Glomerular visceral epithelial cell (primary cell): ENCODE results near the gene ZNF592.
A peak's percentile ranks its signal among the peaks of the same experiment; 100 is the strongest.

Experiments used
- DNase-seq: peaks from one replicate; pipeline ENCODE4 v3.0.0-alpha.2; 2016; ENCODE audit errors: extremely low spot score

ZNF592 gene

DNA sequence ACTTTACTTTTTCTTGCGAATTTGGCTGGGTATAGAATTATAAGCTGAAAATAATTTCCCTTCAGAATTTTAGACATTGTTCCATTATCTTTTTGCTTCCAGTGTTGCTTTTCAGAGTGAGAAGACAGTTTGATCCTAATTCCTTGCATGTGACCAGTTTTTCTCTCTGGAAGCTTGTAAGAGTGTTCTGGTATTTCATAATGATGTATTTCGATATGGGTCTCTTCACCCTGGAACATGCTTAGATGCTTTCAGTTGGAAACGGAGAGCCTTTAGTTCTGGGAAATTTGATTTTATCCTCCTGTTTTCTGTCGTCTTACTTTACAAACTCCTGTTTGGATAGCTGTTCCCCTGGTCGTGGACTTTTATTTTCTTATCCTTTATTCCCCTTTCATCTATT, 82.6 kb downstream of the ZNF592 start:
- no peak for DNase-seq

DNA sequence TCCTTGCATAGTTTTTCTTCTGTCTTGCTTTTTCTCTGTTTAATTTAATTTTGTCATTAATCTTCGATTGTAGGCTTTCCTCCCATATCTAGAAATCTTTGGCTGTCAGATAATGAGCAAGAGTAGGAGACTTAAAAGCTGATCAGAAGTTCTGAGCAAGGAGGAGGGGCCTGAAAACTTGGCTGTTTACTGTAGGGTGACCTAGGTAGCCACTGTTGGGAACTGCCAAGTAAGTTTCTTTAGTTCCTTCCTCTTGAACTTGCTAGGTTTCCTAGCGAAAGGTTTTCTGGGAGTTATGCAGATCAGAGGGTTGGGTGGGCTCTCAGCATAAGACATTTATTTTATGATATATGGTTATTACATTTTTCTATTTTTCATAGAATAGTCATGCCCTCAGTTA, 83.2 kb downstream of the ZNF592 start:
- no peak for DNase-seq

DNA sequence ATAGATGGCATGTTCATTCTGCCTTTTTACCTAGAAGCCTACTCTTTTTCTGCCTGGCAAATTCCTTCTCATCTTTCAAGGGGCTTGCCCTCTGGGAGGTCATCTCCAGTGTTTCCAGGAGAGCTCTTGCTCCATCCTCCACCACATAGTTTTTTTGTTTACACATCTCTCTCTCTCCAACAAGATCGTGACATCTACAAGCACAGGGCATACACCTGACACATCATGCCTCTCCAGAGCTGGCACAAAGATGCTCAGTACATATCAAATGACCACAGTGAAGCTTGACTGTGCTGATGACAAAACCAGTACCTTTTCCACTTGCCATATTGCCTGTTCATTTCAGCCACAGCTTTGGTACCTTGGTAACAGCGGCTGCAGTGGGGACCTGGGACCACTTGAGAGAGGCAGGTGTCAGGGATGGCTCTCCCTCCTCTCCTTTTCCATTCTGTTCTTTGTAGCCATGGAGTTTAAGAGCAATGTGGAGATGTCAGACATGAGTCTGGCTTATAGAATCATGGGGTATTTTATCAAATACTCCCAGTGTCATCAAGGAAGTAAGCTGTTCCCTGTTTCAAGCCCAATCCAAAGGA, 84.2 kb downstream of the ZNF592 start:
- no peak for DNase-seq

DNA sequence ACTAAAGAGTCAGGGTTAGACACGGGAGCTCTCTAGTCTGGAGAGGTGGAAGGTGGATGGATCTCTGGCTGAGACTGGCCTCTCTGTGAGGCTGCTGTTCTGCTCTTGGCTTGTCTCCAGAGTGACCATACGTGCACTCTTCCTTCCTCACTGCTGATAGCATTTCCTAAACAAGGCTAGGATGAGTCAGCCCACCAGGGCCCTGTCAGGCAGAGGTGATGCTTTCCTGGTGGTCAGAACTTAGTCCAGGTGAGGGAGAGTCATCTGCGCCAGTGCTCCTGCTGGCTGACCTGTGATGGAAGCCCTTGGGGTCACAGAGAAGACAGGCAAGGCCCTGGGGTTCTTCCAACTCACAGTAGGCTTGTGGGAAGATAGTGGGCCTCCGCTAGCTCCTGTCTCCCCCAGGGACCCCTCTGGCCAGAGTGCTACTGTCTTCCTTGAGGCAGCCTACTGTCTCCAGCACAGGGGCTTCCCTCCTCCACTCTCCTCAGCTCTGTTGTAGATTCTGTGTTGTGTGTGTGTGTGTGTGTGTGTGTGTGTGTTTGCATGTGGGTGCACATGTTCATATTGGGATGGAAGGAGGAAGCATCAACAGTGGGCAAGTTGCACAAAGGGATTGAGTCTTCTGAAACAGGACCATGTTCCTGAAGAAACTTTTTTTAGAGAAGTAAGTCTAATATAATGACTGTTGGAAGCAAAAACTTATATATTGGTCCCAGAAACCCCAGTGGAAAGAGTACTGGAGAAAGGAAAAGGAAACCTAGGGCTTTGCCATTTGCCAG, 85.2 kb downstream of the ZNF592 start:
- peak; percentile 54 for DNase-seq

DNA sequence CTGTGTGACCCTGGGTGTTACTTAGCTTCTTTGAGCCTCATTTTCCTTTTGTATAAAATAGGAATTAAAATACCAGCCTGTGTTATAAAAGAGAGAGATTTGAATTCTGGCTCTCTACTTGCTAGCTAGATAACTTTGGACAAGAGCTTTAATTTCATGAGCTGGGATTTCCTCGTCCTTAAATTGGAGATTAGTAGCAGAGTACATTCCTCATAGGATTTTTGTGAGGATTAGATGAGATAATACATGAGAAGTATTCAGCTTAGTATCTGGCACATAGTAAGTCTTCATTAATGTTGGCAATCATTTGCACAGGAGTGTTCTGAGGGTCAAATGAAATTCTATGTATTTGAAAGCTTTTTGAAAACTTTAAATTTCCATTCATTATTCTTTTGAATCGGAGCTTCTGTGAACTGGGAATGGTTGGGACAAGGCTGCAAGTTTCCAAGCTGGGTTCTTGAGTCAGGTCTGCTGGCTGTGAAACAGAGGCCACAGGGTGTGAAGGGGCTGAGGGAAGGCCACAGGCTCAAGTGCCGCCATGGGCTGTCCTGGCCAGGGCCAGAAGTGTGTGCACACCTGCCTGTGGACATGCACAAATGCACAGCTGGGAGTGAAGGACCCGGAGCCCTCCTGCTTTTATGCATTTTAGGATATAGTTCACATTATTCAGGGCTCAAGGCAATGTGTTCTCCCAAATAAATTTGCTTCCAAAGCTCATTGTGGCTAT, 86.0 kb downstream of the ZNF592 start:
- DNase-seq: no peak

DNA sequence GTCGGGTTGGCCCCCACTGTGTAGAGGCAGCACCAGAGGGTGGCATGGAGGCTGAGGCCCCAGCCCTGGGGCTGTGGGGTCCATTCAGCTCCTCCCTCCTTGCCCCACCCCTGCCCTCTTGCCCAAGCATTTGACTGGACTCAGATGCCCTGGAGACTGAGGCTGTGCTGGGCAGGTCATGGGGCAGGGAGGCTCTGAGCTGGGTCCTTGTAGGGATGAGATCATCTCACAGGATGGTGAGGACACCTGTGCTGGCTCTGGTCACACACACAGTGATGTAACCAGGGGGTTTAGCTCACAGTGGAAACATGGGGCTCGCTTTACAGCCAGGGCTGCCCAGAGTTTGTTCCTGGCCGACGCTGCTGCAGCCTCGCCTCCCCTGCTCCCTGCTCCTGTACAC, 86.6 kb downstream of the ZNF592 start:
- DNase-seq: no peak

DNA sequence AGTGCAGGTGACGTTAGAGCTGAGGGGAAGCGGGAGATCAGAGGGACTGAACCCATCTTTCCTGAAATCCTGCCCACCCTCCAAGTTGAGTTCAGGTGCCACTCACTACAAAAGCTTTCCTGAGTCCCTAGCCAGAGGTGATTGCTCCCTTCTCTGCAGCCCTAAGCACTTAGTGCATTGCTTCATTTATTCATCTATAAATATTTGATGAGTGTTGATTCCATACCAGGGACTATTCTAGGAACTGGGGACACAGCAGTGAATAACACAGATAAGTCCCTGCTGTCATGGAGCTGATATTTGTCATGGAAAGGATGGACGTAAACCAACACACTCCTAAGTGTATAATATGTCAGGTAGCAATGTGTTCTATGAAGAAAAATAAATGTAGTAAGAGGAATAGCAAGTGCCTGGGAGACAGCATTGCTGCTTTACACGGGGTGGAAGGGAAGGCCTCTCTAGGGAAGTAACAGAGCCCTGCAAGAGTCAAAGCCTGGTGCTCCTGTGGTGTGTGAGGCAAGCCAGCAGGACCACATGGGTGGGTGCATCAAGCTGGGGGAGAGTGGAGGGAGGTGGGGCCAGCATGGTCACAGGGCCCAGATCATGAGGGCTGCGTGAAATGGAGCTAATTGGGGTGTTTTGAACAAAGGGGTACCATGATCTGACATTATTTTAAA, 87.4 kb downstream of the ZNF592 start:
- DNase-seq: no peak

DNA sequence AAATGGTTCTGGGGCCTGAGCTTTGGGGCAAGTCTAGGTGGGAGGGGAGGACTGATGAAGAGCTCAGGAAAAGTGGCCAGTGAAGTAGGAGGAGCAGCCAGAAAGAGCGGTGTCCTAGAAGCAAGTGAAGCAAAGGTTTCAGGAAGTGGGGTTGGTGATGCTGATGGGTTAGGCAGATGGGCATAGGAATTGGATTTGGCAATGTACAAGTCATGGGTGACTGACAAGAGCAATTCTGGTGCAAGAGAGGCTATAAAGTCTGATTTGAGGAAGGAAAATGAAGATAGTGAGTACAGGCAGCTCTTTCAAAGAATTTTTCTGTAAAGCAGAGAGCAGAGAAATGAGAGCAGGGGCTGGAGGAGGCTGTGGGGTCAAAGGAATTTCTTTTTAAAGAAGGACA, 88.5 kb downstream of the ZNF592 start:
- DNase-seq: no peak

DNA sequence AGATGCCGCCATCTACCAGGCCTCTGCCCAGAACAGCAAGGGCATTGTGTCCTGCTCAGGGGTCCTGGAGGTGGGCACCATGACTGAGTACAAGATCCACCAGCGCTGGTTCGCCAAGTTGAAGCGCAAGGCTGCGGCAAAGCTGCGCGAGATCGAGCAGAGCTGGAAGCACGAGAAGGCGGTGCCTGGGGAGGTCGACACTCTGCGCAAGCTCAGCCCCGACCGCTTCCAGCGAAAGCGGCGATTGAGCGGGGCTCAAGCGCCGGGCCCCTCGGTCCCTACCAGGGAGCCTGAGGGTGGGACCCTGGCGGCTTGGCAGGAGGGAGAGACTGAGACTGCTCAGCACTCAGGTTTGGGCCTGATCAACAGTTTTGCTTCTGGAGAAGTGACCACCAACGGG, 91.3 kb downstream of the ZNF592 start:
- DNase-seq: no peak

DNA sequence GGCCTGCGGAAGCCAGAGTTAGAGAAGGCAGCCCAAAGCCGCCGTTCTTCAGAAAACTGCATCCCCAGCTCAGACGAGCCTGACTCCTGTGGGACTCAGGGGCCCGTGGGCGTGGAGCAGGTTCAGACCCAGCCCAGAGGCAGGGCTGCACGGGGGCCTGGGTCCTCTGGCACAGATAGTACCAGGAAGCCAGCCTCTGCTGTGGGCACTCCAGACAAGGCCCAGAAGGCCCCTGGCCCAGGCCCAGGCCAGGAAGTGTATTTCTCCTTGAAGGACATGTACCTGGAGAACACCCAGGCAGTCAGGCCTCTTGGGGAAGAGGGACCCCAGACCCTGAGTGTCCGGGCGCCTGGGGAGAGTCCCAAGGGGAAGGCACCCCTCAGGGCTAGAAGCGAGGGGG, 91.9 kb downstream of the ZNF592 start:
- no peak for DNase-seq

DNA sequence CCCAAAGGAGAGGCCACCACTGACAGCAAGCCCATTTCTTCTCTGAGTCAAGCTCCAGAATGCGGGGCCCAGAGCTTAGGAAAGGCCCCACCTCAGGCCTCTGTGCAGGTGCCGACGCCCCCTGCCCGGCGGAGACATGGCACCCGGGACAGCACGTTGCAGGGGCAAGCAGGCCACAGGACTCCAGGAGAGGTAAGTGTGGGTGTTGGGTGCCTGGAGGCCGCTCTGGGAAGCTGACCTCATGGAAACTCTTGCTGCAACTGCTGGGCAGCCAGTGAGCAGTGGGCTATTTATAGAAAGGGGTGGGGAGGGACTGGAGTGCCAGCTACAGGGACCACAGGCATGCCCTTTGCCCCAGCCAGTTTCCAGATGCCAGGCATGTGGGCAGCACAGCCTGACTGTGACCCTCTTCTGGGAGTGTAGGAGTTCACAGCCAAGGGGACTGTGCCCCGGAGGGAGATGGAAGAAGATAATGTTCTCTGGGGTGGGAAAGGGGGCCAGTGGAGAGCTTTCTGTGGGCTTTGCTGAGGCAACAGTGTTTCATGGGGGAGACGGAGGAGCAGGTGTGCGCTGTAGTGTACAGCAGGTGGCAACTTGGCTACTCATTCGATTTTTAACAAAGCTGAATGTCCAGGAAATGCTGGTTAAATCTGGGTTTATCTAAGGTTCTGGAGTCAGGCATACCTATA, 92.5 kb downstream of the ZNF592 start:
- DNase-seq: peak; percentile 67

DNA sequence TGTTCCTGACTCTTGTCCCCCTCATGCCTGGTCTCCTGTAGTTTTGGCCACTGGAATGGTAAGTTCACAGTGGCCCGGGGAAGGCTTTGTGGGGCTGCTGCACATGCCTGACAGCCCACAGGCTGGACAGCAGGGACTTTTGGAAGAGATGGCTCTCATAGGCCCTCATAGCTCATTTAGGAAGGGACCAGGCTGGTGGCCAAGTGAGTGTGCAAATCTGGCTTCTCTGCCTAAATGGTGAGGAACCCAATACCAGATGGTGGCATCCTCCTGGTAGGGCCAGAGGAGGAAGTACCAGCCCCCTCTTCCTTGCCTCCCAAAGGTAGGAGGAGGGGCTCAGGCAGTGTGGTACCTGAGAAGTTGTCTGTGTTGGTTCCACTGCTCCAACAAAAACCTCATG, 94.4 kb downstream of the ZNF592 start:
- DNase-seq: no peak

DNA sequence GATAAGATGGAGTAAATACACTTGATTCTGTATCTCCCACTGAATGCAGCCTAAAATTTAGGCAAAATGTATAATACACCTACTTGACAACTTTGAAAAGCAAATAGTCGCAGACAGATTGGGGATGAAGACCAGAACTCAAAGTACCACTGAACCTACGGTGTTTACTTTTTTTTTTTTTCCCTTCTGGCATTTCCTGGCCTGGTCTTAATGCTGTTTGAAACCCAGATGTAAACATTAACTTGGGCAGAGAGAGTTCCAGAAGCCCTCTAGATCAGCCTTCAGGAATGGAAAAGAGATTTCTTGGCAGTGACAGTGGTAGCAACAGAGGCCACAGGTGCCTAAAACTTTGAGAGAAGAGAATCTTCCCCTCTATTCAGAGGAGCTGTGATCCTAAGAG, 96.6 kb downstream of the ZNF592 start:
- no peak for DNase-seq

DNA sequence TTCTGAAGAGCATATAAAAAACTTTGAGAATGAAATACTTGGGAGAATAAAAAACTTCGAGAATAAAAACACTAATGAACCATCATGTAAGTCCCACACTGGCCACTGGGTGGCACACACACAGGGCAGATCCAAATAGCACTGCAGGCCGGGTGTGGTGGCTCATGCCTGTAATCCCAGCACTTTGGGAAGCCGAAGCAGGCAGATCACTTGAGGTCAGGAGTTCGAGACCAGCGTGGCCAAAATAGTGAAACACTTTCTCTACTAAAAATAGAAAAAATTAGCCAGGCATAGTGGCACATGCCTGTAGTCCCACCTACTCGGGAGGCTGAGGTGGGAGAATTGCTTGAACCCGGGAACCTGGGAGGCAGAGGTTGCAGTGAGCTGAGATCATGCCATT, 97.2 kb downstream of the ZNF592 start:
- peak; percentile 43 for DNase-seq

DNA sequence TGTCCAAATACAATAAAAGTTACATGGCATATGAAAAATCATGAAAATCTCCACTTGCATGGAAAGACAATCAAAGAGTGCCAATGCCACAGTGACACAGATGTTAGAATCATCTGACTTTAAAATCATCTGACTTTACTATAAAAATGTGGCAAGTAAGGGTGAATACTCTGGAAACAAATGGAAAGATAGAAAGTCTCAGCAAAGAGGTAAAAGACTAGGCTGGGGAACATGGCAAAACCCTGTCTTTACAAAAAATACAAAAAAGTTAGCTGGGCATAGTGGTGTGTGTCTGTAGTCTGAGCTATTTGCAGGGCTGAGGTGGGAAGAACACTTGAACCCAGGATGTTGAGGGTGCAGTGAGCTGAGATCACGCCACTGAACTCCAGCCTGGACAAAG, 97.9 kb downstream of the ZNF592 start:
- no peak for DNase-seq

DNA sequence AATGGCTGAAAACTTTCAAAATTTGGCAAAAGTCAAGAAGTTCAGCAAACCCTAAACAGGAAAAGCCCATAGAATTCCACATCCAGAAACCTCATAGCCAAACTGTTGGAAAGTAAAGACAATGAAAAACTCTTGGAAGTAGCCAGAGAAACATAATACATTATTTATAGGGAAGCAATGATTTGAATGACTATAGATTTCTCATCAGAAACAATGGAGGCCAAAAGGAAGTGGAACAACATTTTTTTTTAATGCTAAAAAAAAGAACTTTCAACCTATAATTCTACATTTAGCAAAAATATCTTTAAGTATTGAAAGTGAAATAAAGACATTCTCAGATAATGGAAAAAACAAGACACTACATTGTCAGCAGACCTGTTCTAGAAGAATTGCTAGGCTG, 99.0 kb downstream of the ZNF592 start:
- no peak for DNase-seq

DNA sequence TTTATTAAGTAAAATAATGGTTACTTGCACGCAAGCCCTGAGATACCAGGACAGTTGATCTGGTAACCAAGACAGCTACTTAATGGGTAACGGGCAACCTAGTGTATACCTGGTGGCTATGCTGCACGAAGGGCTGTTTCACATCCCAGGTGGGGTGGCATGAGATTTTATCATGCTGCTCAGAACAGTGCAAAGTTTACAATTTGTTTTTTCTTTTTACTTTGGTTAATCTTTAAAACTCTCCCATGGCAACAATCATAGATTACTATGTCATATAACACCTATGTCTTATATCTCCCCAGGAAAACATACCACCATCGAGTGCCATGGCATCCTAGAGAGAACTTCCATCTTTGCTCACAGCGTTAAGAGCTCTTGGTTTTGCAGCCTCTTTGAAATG, 103.8 kb downstream of the ZNF592 start:
- DNase-seq: no peak

DNA sequence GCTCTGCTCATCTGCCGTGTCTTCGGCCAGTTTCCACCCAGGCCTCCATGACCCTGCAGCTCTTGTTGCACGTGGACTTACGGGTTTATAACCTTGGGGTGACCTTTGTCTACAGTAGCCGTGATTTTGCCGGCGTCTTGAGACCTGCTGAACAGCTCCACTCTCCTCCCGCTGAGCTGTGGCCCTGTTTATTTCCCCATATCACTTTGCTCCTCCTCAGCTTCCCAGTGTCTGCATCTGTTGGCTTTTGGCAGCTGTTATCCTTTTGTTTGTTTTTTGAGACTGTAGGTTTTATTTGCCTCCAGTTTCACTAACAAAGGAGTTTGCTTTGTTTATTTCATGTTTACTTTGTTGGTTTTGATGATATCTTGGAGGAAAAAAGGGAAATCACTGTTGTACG, 106.7 kb downstream of the ZNF592 start:
- no peak for DNase-seq

DNA sequence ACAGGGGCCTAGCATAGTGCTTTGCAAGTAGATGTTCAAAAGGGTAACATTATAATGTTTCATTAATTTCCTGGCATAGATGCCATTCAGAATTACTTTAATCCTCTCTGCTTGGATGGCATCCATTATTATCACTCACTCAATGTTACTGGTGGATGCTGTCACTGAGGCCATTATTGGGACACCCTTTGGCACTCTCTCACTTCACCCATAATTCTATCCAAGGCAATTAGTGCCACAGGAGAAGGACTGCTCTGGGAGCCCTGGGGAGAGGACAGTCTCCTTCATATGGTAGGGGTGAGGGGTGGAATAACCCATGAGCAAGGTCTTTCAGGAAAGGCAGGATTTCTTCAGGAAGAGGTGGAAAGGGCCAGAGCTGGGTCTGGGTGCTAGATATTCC, 107.4 kb downstream of the ZNF592 start:
- no peak for DNase-seq
